ENCODE results near the gene TMBIM4. TPM values are rescaled to one million over a fixed set of nuclear protein-coding genes. Genes with fewer than 3 reads are reported as not detected.

TMBIM4 gene
- total and polyA plus RNA-seq, 2 experiments from 2014 or later = 59.6 to 63.6 TPM

DNA sequence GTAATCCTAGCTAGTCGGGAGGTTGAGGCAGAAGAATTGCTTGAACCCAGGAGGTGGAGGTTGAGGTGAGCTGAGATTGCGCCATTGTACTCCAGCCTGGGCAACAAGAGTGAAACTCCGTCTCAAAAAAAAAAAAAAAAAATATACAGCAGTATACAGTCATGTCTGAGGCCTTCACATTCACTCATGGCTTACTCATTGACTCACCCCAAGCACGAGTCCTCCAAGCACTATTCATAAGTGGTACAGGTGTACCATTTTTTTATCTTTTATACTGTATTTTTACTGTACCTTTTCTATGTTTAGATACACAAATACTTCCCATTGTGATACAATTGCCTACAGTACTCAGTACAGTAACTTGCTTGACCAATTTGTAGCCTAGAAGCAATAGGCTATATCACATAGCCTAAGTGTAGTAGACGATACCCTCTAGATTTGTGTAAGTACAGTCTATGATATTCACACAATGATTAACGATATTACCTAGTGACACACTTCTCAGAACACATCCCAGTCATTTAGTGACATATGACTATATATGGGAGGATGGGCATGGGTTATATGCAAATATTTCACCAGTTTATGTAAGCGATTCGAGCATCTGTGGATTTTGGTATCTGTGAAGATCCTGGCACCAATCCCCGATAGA is 51.4 kb downstream of the TMBIM4 start:
- Histone ChIP-seq H3K4me2 (no peak overlapping the region), H3K79me2 (replicated peaks; ENCODE audit: insufficient read depth) (no peaks in the 10 kb centered on the region), H3K4me3 (no peak overlapping the region), H2AFZ (no peak overlapping the region), H3K36me3 (ENCODE audit: insufficient read depth) (peaks cover 3% of the 10 kb centered on the region; the same call in 1 of the 2 replicates), H3K9me2 (ENCODE audit: insufficient read depth) (no peaks in the 10 kb centered on the region), H4K20me1 (replicated peaks; ENCODE audit: insufficient read depth) (no peaks in the 10 kb centered on the region), H3F3A (replicated peaks; ENCODE audit: low read depth) (no peaks in the 10 kb centered on the region), H3K27me3 (ENCODE audit: insufficient read depth) (no peaks in the 10 kb centered on the region), H3K4me1 (ENCODE audit: insufficient read depth) (no peaks in the 10 kb centered on the region), H3K27ac (ENCODE audit: low read depth) (no peak overlapping the region)
- no peak for TF ChIP-seq ZNF331 (CRISPR knock-in tag; IDR thresholded peaks at IDR 0.05; ENCODE audit: low read depth)
- no peak for TF ChIP-seq ETS1 (IDR thresholded peaks at IDR 0.05)
- TF ChIP-seq, protein P1, sequence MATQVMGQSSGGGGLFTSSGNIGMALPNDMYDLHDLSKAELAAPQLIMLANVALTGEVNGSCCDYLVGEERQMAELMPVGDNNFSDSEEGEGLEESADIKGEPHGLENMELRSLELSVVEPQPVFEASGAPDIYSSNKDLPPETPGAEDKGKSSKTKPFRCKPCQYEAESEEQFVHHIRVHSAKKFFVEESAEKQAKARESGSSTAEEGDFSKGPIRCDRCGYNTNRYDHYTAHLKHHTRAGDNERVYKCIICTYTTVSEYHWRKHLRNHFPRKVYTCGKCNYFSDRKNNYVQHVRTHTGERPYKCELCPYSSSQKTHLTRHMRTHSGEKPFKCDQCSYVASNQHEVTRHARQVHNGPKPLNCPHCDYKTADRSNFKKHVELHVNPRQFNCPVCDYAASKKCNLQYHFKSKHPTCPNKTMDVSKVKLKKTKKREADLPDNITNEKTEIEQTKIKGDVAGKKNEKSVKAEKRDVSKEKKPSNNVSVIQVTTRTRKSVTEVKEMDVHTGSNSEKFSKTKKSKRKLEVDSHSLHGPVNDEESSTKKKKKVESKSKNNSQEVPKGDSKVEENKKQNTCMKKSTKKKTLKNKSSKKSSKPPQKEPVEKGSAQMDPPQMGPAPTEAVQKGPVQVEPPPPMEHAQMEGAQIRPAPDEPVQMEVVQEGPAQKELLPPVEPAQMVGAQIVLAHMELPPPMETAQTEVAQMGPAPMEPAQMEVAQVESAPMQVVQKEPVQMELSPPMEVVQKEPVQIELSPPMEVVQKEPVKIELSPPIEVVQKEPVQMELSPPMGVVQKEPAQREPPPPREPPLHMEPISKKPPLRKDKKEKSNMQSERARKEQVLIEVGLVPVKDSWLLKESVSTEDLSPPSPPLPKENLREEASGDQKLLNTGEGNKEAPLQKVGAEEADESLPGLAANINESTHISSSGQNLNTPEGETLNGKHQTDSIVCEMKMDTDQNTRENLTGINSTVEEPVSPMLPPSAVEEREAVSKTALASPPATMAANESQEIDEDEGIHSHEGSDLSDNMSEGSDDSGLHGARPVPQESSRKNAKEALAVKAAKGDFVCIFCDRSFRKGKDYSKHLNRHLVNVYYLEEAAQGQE (IDR thresholded peaks at IDR 0.05; ENCODE audit: unreplicated experiment) = no peak
- TF ChIP-seq ZNF114 (CRISPR knock-in tag; IDR thresholded peaks at IDR 0.05) = no peak
- TF ChIP-seq JUNB (IDR thresholded peaks at IDR 0.05; ENCODE audit: unreplicated experiment) = no peak
- no peak for TF ChIP-seq POLR2AphosphoS5 (IDR thresholded peaks at IDR 0.05; ENCODE audit: low read depth)
- TF ChIP-seq EZH2 (IDR thresholded peaks at IDR 0.05; ENCODE audit: low read depth, unreplicated experiment) = no peak
- TF ChIP-seq STAT1 (IDR thresholded peaks at IDR 0.05; ENCODE audit: unreplicated experiment) = no peak
- no peak for TF ChIP-seq NANOG (IDR thresholded peaks at IDR 0.05; ENCODE audit: borderline replicate concordance)
- TF ChIP-seq CREB1 (CRISPR knock-in tag; IDR thresholded peaks at IDR 0.05; ENCODE audit: low read depth) = no peak
- TF ChIP-seq ZNF462 (CRISPR knock-in tag; IDR thresholded peaks at IDR 0.05) = no peak
- no peak for TF ChIP-seq EZH2phosphoT487 (IDR thresholded peaks at IDR 0.05; ENCODE audit: unreplicated experiment)
- TF ChIP-seq, protein P2, sequence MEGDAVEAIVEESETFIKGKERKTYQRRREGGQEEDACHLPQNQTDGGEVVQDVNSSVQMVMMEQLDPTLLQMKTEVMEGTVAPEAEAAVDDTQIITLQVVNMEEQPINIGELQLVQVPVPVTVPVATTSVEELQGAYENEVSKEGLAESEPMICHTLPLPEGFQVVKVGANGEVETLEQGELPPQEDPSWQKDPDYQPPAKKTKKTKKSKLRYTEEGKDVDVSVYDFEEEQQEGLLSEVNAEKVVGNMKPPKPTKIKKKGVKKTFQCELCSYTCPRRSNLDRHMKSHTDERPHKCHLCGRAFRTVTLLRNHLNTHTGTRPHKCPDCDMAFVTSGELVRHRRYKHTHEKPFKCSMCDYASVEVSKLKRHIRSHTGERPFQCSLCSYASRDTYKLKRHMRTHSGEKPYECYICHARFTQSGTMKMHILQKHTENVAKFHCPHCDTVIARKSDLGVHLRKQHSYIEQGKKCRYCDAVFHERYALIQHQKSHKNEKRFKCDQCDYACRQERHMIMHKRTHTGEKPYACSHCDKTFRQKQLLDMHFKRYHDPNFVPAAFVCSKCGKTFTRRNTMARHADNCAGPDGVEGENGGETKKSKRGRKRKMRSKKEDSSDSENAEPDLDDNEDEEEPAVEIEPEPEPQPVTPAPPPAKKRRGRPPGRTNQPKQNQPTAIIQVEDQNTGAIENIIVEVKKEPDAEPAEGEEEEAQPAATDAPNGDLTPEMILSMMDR (conservative IDR thresholded peaks at IDR 0.05; ENCODE audit: low read depth in 2 of 2) = no peak
- DNase-seq (ENCODE audit: low spot score) (no peak), ATAC-seq (no peak)
- H3K27me3 Mint-ChIP-seq (ENCODE audit: insufficient read depth, low read depth, poor library complexity) = no peaks in the 10 kb centered on the region
- H3K27ac Mint-ChIP-seq = no peak overlapping the region
- H3K36me3 Mint-ChIP-seq (ENCODE audit: low read depth) = peaks cover 14% of the 10 kb centered on the region
- no peaks in the 10 kb centered on the region for H3K4me1 Mint-ChIP-seq
- no peaks in the 10 kb centered on the region for H3K9me3 Mint-ChIP-seq
- H3K4me3 Mint-ChIP-seq = no peak overlapping the region
